Renal pelvis (tissue), 4 donors: Measurements from ENCODE around the gene CDSN. TPM values are rescaled to one million over a fixed set of nuclear protein-coding genes. Genes with fewer than 3 reads are reported as not detected.

ENCODE experiments used
- DNase-seq: peaks from one replicate; pipeline ENCODE4 v3.0.0-alpha.2; 2013
- polyA plus RNA-seq, 3 donors: library from polyadenylated mRNA; unstranded; fragments of 120-200 nt; gene quantifications; one replicate each; pipeline ENCODE4 v1.2.1, GENCODE V29; 2013; ENCODE audit not compliant: insufficient read length in 3 of 3

Gene CDSN
- polyA plus RNA-seq, 3 donors = 0.06 TPM; not detected in 2

GRCh38 chr6:31116661-31117385 lies 3.4 kb downstream of the CDSN start:
- no peak for DNase-seq

DNA sequence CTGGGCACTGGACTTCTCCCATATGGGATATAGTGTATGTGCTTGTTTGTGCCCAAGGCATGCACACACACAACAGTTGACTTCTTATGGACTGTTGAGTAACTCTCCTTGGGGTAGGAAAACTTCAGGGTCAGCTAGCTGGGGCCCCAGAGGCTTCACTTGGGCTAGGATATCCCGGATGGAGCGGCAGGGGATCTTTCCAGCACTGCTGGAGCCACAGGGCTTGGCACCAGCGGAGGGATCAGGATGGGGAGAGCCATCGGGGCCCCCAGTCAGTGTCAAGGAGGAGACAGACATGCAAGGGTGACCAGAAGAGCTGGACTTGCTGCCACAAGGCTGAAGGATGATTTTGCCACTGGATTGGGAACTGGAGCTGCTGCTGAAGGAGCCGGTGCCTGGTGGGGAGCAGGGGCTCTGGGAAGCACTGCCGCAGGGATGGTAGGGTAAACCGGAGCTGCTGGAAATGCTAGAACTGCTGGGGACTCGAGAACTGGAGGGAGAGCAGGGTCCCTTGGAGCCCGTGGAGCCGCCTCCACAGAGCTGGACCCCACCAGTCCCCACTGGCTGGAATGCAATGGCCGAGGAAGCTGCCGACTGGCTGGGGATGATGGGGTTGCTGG lies 4.2 kb downstream of the CDSN start:
- no peak for DNase-seq

- no peak for DNase-seq
Measured at GRCh38 chr6:31114970-31115849, 5.0 kb downstream of the CDSN start.

GRCh38 chr6:31114541-31114878 lies 5.7 kb downstream of the CDSN start, which contains the start of gene PSORS1C1:
Gene PSORS1C1 (plus strand): TSS chr6:31114800. CDS start chr6:31129633, 14,833 bp downstream.
- DNase-seq = no peak

DNA sequence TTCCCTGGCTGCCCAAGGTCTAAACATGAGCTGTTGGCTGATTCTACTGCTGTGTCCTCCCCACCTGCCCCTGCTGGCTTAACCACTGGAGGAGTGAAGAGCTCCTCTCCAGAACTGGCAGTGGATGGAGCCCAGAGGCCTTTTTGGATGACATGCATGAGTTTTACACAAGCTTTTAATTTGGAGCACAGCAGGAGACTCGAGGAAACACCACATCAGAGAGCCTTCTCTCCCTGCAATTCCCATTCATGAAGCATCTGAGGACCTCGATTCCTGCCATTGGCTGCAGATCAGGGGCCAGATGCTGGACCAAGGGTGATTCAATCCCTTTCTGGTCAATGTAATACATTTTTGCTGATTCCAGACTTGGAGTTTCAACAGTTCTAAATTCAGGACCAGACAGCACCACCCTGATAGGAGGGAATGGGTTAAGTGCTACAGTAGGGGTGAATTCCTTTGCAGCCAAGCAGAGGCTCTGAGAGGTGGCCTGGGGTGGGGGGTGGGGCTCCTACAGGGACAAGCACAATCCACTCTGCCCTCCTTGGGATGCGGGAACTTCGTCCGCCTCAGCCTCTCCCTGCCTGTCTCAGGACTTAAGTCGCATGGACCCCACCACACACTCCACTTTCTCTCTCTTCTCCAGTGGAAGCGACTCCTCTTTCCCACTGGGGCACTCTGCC lies 6.2 kb downstream of the CDSN start:
- DNase-seq = no peak

GRCh38 chr6:31112478-31112877 lies 7.8 kb downstream of the CDSN start, which contains the start of gene C6orf15:
Gene C6orf15 (minus strand): TSS chr6:31112575. CDS start chr6:31112555, 20 bp downstream.
- no peak for DNase-seq

DNA sequence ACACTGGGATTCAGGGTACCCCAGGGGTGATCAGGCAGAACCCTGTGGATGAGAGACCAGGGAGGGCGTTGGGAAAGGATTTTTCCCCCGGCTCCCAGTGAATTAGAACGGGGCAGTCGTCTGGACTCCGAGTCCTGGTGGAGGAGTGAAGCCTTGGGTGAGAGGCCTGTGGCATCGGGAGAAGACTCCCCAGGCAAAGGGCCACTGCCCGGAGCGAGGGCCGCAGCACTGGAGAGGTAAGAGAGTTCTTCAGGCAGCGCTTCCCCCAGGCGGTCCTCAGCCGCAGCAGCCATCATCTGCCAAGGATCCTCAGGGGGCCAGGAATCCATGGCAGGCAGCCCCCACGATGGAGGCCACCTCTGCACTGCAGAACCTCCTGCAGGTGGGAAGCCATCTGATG lies 8.5 kb downstream of the CDSN start:
- DNase-seq = no peak

- DNase-seq = no peak
Measured at GRCh38 chr6:31110825-31111582, 9.2 kb downstream of the CDSN start.

DNA sequence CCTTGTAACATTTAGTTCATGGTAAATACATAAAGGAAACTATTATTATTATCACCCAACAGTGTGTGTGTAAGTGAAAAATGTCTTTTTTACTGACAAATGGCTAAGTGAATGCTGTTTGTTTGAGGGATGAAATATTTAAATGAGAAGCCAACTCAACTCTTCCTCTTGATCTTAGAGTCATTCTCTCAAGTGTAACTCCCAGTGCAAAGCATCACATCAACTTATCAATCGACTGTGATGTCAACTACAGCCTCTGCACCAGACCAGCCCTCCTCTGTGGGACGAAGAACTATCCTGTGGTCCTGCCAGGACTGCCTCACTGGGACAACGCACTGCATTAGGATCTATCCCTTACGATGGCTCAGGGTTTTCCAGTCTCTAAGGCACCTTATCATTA lies 13.2 kb downstream of the CDSN start:
- DNase-seq = no peak

DNA sequence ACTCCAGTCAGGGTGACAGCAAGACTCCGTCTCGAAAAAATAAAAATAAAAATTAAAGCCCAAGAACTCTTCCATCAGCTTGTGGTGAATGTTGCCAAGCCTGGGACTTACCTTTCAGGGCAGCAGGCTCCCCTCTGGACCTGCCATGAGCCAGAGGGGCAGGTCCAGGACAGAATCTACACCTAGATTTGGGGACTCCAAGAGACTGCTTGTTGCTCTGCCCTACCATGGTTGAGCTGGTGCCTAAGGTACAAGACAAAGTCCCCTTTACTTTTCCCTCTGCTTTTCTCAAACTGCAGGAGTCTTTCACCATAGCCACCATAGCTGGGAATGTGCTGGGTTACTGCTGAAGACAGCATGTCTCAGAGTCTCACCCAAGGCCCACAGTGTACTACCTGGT lies 17.1 kb downstream of the CDSN start:
- DNase-seq = no peak

DNA sequence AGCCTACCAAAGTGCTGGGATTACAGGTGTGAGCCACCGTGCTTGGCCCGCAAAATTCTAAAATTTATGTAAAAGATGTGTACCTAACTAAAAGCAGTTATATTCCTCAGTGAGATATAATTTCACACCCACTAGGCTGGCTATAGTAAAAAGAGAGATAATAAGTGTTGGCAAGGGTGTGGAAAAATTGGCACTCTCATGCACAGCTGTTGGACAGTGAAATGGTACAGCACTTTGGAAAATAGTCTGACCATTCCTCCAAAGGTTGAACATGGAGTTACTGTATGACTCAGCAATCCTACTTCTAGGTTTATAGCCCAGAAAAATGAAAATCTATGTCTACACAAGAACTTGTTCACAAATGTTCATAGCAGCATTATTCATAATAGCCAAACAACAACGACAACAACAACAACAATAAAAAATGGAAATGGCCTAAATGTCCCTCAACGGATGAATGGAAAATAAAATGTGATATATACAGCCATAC lies 21.8 kb downstream of the CDSN start:
- DNase-seq = no peak

DNA sequence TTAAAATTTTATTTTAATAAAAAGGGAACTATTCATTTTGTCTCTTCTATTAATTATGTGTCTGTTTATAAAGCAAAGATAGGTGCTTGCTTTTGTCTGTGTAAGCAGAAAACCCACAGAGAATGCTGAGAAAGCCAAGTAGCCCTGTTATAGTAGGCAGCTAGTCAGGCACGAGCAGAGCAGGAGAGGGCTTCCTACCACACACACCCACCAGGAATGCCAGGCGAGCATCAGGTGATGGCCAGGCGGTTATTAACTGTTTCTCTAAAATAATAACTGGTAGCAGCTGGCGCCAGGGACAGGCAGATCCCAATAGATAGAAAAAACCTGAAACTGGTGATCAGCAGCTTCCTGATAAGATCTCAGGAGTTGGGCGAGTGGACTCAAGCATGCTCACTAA lies 23.6 kb downstream of the CDSN start:
- DNase-seq = no peak

DNA sequence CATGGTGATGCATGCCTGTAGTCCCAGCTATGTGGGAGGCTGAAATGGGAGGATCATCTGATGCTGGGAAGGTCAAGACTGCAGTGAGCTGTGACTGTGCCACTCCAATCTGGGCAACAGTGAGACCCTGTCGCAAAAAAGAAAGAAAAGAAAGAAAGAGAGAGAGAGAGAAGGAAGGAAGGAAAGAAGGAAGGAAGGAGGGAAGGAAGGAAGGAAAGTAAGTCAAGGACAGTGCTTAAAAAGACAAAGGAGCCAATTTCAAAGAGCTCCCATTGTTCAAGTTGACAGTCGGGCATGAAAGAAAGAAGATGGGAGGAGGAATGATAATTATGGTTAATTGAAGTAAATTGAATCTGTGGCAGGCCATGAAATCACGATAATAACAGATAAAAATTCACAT lies 24.0 kb downstream of the CDSN start:
- no peak for DNase-seq

DNA sequence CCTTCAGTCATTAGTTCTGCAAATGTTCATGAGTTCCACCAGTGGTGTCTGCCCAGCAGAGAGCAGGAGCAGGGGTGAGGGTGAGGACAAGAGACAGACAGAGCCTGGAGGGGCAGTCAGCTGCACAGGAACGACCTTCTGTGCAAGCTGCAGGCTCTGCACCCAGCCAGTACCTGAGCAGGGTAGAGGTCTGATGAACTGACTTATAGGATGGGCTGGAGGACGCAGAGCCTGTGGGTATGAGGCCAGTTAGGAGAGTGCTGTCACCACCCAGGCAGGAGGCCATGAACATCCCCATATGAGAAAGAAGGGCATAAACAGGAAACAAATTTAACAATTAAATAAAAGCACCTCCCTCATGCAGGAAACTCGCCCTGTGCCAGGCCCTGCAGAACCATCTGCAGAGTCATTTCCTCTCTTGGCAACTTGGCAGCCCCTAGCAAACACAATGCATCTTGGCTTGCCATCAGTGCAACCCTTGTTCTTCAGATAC lies 25.8 kb downstream of the CDSN start:
- DNase-seq = no peak

DNA sequence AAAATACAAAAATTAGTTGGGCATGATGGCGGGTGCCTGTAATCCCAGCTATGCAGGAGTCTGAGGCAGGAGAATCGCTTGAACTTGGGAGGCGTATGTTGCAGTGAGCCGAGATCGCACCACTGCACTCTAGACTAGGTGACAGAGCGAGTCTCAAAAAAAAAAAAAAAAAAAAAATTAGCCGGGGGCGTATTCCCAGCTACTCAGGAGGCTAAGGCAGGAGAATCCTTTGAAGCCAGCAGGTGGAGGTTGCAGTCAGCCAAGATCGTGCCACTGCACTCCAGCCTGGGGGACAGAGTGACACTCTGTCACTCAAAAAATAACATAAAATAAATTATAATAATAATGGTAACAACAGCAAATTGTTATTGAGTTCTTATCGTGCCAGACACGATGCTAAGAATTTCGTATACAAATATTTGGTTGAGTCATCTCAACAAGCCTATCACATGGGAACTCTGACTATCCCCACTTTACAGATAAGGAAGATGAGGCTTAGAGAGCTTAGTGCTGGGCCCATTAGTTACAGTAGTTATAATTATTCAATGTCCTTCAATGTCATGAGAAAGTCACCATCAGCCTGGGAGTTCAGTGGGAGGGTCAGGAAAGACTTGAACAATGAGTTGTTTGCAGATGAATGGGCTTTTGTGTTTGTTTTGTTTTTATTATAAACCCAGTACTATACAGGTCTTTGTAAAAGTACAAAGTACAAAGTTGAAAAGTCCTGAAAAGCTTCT lies 27.3 kb downstream of the CDSN start:
- DNase-seq = no peak

GRCh38 chr6:31092238-31092637 lies 28.0 kb downstream of the CDSN start:
- DNase-seq = no peak

GRCh38 chr6:31091680-31092079 lies 28.6 kb downstream of the CDSN start:
- no peak for DNase-seq

GRCh38 chr6:31090973-31091364 lies 29.3 kb downstream of the CDSN start:
- no peak for DNase-seq

GRCh38 chr6:31090275-31090972 lies 29.8 kb downstream of the CDSN start:
- DNase-seq = no peak
